Measurements from ENCODE around the gene CBFB. TPM values are rescaled to one million over a fixed set of nuclear protein-coding genes. Genes with fewer than 3 reads are reported as not detected.

CBFB gene
- total RNA-seq, 3 donors from 2014 or later (not counting 1 experiment from before 2014, with no cell fraction given), result 96.1 to 102 (median 97.2) TPM

DNA sequence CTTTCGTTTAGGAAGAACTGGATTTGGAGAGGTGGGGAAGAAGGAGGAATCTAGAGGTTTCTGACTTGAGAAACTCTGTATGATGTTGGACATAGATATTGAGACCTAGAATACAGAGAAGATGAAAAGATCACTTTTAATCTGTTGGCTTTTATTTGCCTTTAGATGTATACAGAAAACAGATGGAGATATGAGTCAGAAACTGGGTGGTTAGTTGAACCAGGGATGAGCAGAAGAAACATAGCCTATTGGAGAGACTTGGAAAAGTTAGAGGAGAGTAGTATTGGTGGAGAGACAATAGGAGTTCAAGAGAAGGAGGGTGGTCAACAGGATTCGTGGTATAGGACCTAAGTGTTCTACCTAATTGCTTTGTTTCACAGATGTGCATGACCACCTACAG, 85.8 kb downstream of the CBFB start:
- H3K27ac Mint-ChIP-seq, result no peak overlapping the region
- no peaks in the 10 kb centered on the region for H3K27me3 Mint-ChIP-seq (ENCODE audit: low read depth in 2 of 2)
- TF ChIP-seq, protein P1, sequence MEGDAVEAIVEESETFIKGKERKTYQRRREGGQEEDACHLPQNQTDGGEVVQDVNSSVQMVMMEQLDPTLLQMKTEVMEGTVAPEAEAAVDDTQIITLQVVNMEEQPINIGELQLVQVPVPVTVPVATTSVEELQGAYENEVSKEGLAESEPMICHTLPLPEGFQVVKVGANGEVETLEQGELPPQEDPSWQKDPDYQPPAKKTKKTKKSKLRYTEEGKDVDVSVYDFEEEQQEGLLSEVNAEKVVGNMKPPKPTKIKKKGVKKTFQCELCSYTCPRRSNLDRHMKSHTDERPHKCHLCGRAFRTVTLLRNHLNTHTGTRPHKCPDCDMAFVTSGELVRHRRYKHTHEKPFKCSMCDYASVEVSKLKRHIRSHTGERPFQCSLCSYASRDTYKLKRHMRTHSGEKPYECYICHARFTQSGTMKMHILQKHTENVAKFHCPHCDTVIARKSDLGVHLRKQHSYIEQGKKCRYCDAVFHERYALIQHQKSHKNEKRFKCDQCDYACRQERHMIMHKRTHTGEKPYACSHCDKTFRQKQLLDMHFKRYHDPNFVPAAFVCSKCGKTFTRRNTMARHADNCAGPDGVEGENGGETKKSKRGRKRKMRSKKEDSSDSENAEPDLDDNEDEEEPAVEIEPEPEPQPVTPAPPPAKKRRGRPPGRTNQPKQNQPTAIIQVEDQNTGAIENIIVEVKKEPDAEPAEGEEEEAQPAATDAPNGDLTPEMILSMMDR (IDR thresholded peaks at IDR 0.05), result no peak
- no peak overlapping the region for H3K4me3 ChIP-seq (ENCODE audit: low read length)
- H3K36me3 ChIP-seq (ENCODE audit: control insufficient read depth, insufficient read depth, low read length), result no peaks in the 10 kb centered on the region
- no peaks in the 10 kb centered on the region for H3K27me3 ChIP-seq (ENCODE audit: control insufficient read depth, insufficient read depth, low read length)
- peaks cover 28 to 43% of the 10 kb centered on the region in 2 donors for H3K4me1 Mint-ChIP-seq
- DNase-seq (no peak), ATAC-seq (no peak)
- no peak overlapping the region for H3K4me3 Mint-ChIP-seq
- WGBS (ENCODE audit: insufficient coverage), result 95% methylated on average over 2 of the region's 2 CpGs
- H3K9me3 ChIP-seq (ENCODE audit: control insufficient read depth, insufficient read depth, low read length), result no peaks in the 10 kb centered on the region
- no peaks in the 10 kb centered on the region for H3K36me3 Mint-ChIP-seq
- H3K4me1 ChIP-seq (ENCODE audit: control insufficient read depth, insufficient read depth, low read length), result peaks cover 18% of the 10 kb centered on the region
- intact Hi-C loops (cut with micrococcal nuclease), result loop anchor here (5.0 kb wide), 1 partner anchor 43 kb away; the partner anchor contains the start of genes FBXL8 and TRADD
- no peak overlapping the region for H3K27ac ChIP-seq (ENCODE audit: low read length)
- H3K9me3 Mint-ChIP-seq, result no peaks in the 10 kb centered on the region

DNA sequence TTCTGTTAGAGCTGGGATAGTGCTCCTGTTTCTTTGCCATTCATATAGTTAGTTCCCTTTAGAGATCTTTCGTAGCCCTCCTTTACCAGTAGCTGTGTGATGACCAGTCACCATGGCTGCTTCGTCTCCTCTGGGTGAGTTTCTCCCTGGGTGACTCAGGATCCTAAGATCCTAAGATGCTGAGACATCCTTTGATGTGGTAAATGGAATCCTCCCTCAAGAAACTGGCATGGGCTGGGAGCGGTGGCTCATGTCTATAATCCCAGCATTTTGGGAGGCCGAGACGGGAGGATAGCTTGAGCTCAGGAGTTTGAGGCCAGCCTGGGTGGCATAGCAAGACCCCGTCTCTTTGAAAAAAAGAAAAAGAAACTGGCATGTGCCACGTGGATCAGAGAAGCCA, 86.7 kb downstream of the CBFB start:
- no peak for DNase-seq
- H3K36me3 ChIP-seq (ENCODE audit: control insufficient read depth, insufficient read depth, low read length), result peaks cover 8% of the 10 kb centered on the region
- H3K27me3 ChIP-seq (ENCODE audit: control insufficient read depth, insufficient read depth, low read length), result no peaks in the 10 kb centered on the region
- TF ChIP-seq, protein P1 (IDR thresholded peaks at IDR 0.05), result no peak
- Mint-ChIP-seq H3K36me3 (no peaks in the 10 kb centered on the region), H3K4me1 (peaks cover 22 to 35% of the 10 kb centered on the region in 2 donors), H3K4me3 (no peak overlapping the region), H3K9me3 (no peaks in the 10 kb centered on the region), H3K27ac (no peak overlapping the region), H3K27me3 (ENCODE audit: low read depth in 2 of 2) (no peaks in the 10 kb centered on the region)
- intact Hi-C loops (cut with micrococcal nuclease), result no loop called here
- peaks cover 12% of the 10 kb centered on the region for H3K4me1 ChIP-seq (ENCODE audit: control insufficient read depth, insufficient read depth, low read length)
- H3K27ac ChIP-seq (ENCODE audit: low read length), result no peak overlapping the region
- H3K4me3 ChIP-seq (ENCODE audit: low read length), result no peak overlapping the region
- WGBS (ENCODE audit: insufficient coverage), result 90% methylated on average over 7 of the region's 7 CpGs
- no peaks in the 10 kb centered on the region for H3K9me3 ChIP-seq (ENCODE audit: control insufficient read depth, insufficient read depth, low read length)
- ATAC-seq, result no peak

DNA sequence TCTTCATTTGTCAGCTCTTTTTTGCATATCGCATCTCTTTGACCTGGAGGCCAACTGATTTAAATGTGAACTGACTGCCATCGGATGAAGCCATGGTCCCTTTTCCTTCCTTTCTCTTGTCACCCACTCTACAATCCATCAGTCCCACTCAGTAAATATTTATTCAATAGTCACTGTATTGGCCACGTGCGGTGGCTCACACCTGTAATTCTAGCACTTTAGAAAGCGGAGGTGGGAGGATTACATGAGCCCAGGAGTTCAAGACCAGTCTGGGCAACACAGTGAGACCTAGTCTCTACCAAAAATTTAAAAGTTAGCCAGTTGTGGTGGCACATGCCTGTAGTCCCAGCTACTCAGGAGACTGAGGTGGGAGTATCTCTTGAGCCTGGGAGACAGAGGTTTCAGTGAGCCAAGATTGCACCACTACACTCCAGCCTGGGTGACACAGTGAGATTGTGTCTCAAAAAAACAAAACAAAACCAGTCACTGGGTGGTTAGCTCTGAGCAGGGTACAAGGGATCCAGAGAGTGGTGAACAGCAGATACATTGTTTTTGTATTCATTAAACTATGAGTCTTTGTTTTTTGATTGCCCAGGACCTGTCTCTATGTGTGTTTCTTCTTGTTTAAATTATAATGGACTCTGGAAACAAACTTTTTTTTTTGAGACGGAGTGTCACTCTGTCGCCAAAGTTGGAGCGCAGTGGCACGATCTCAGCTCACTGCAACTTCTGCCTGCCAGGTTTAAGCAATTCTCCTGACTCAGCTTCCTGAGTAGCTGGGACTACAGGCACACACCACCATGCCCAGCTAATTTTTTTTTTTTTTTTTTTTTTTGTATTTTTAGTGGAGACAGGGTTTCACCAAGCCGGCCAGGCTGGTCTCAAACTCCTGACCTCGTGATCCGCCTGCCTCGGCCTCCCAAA, 87.7 kb downstream of the CBFB start:
- H3K27ac Mint-ChIP-seq, result peak overlapping the region; percentile 17 to 41
- Histone ChIP-seq H3K9me3 (ENCODE audit: control insufficient read depth, insufficient read depth, low read length) (no peaks in the 10 kb centered on the region), H3K36me3 (ENCODE audit: control insufficient read depth, insufficient read depth, low read length) (peaks cover 12% of the 10 kb centered on the region), H3K27ac (ENCODE audit: low read length) (no peak overlapping the region), H3K4me3 (ENCODE audit: low read length) (no peak overlapping the region), H3K27me3 (ENCODE audit: control insufficient read depth, insufficient read depth, low read length) (no peaks in the 10 kb centered on the region), H3K4me1 (ENCODE audit: control insufficient read depth, insufficient read depth, low read length) (peaks cover 1% of the 10 kb centered on the region)
- 89% methylated on average over 13 of the region's 13 CpGs for WGBS (ENCODE audit: insufficient coverage)
- DNase-seq (no peak), ATAC-seq (no peak)
- H3K27me3 Mint-ChIP-seq (ENCODE audit: low read depth in 2 of 2), result no peaks in the 10 kb centered on the region
- no peaks in the 10 kb centered on the region for H3K36me3 Mint-ChIP-seq
- H3K4me1 Mint-ChIP-seq, result peaks cover 13 to 26% of the 10 kb centered on the region in 2 donors
- intact Hi-C loops (cut with micrococcal nuclease), result no loop called here
- H3K9me3 Mint-ChIP-seq, result no peaks in the 10 kb centered on the region
- TF ChIP-seq, protein P1 (IDR thresholded peaks at IDR 0.05), result no peak
- H3K4me3 Mint-ChIP-seq, result no peak overlapping the region
